GM12874 (cell line): ENCODE measurements around the gene GALNT13.

Experiments used
- CTCF ChIP-seq: IDR thresholded peaks from 2 replicates; pipeline ENCODE4 v1.5.1; 2011; ENCODE audit warnings: low read depth, mild to moderate bottlenecking, control low read depth, low read length, moderate library complexity; ENCODE audit not compliant: insufficient read depth

Gene GALNT13

GRCh38 chr2:154240921-154241379 is 369.2 kb downstream of the GALNT13 start:
- TF ChIP-seq CTCF: no peak

GRCh38 chr2:154242687-154243086 is 371.0 kb downstream of the GALNT13 start:
- TF ChIP-seq CTCF: no peak

- no peak for TF ChIP-seq CTCF
Measured at GRCh38 chr2:154243685-154244084, 372.0 kb downstream of the GALNT13 start.

- TF ChIP-seq CTCF: no peak
Measured at GRCh38 chr2:154244932-154245331, 373.2 kb downstream of the GALNT13 start.

- TF ChIP-seq CTCF: no peak
Measured at GRCh38 chr2:154247503-154247902, 375.8 kb downstream of the GALNT13 start.

- no peak for TF ChIP-seq CTCF
Measured at GRCh38 chr2:154256136-154256535, 384.4 kb downstream of the GALNT13 start.

- TF ChIP-seq CTCF: no peak
Measured at GRCh38 chr2:154259030-154259429, 387.3 kb downstream of the GALNT13 start.
